ENCODE data around the gene CSF3.
A peak's percentile ranks its signal among the peaks of the same experiment; 100 is the strongest.

The CSF3 gene

GRCh38 chr17:40061609-40062038 lies 46.4 kb downstream of the CSF3 start:
- DNase-seq (ENCODE audit: low read depth in 2 of 2) = no peak

GRCh38 chr17:40062329-40063186 lies 47.3 kb downstream of the CSF3 start, which contains the start of gene THRA:
Gene THRA (plus strand): TSS chr17:40062965. CDS start chr17:40074489, 11,524 bp downstream.
- peak; percentile 40 to 45 for DNase-seq (ENCODE audit: low read depth in 2 of 2)

GRCh38 chr17:40063187-40063771 lies 48.0 kb downstream of the CSF3 start:
- DNase-seq (ENCODE audit: low read depth in 2 of 2) = no peak

- no peak for DNase-seq (ENCODE audit: low read depth in 2 of 2)
These were observed 48.8 kb downstream of the CSF3 start for GRCh38 chr17:40063901-40064531.

- no peak for DNase-seq (ENCODE audit: low read depth in 2 of 2)
These were observed 49.9 kb downstream of the CSF3 start for GRCh38 chr17:40064971-40065768.

- no peak for DNase-seq (ENCODE audit: low read depth in 2 of 2)
These were observed 50.7 kb downstream of the CSF3 start for GRCh38 chr17:40065769-40066510.
